GM12892 (cell line): Measurements from ENCODE around the gene SULT1A2.
"Not testable (repeated sequence)": the region's sequence is repeated elsewhere in the genome, so short reads cannot be mapped to it uniquely, and the experiment has no call there.

Experiments
- DNase-seq: peaks from one replicate; pipeline ENCODE4 v3.0.0; 2011; ENCODE audit not compliant: insufficient read length
- FAIRE-seq: peaks from 2 replicates; lab custom pipeline; 2011; peaks lifted over from hg19 to GRCh38; lab: Jason Lieb, UNC
- POLR2A ChIP-seq: IDR thresholded peaks from 2 replicates; pipeline ENCODE4 v1.6.1; 2011; ENCODE audit warnings: low read depth, low read length, control low read depth
- POLR2AphosphoS5 ChIP-seq: IDR thresholded peaks from 2 replicates; pipeline ENCODE4 v1.6.1; 2011; ENCODE audit warnings: low read depth, low read length, control low read depth
- TAF1 ChIP-seq: IDR thresholded peaks from 2 replicates; pipeline ENCODE4 v1.6.1; 2011; ENCODE audit warnings: low read depth, mild to moderate bottlenecking, control low read depth, low read length, borderline replicate concordance

The SULT1A2 gene

GRCh38 chr16:28572696-28573510, 23.9 kb downstream of the SULT1A2 start:
- no peak for TF ChIP-seq POLR2A
- no peak for TF ChIP-seq TAF1
- TF ChIP-seq POLR2AphosphoS5 = no peak
- no peak for FAIRE-seq
- no peak for DNase-seq

GRCh38 chr16:28569968-28570752, 26.7 kb downstream of the SULT1A2 start:
- DNase-seq (no peak), FAIRE-seq (no peak)
- no peak for TF ChIP-seq TAF1

GRCh38 chr16:28569021-28569420, 27.8 kb downstream of the SULT1A2 start:
- FAIRE-seq = no peak
- TF ChIP-seq POLR2AphosphoS5 = no peak
- no peak for TF ChIP-seq POLR2A
- no peak for TF ChIP-seq TAF1
- DNase-seq = no peak

GRCh38 chr16:28567292-28567691, 29.6 kb downstream of the SULT1A2 start:
- DNase-seq (no peak), FAIRE-seq (no peak)
- no peak for TF ChIP-seq POLR2A
- TF ChIP-seq POLR2AphosphoS5 = no peak
- no peak for TF ChIP-seq TAF1

GRCh38 chr16:28566233-28566925, 30.5 kb downstream of the SULT1A2 start:
- FAIRE-seq, DNase-seq: not testable (repeated sequence)

GRCh38 chr16:28563218-28563617, 33.6 kb downstream of the SULT1A2 start:
- TF ChIP-seq POLR2AphosphoS5 (no peak), TAF1 (no peak), POLR2A (no peak)
- DNase-seq (no peak), FAIRE-seq (no peak)

GRCh38 chr16:28562199-28562598, 34.7 kb downstream of the SULT1A2 start:
- TF ChIP-seq POLR2AphosphoS5 (no peak), TAF1 (no peak), POLR2A (no peak)
- DNase-seq = no peak
- FAIRE-seq = no peak

- TF ChIP-seq POLR2A (no peak), TAF1 (no peak), POLR2AphosphoS5 (no peak)
- FAIRE-seq (no peak), DNase-seq (no peak)
Observed at GRCh38 chr16:28561557-28562187, 35.2 kb downstream of the SULT1A2 start.

- no peak for DNase-seq
- TF ChIP-seq POLR2AphosphoS5 = no peak
- no peak for TF ChIP-seq POLR2A
- no peak for TF ChIP-seq TAF1
- no peak for FAIRE-seq
Observed at GRCh38 chr16:28558456-28558855, 38.4 kb downstream of the SULT1A2 start.

- FAIRE-seq = no peak
- TF ChIP-seq TAF1 (no peak), POLR2A (no peak), POLR2AphosphoS5 (no peak)
- DNase-seq = no peak
Observed at GRCh38 chr16:28556914-28557320, 39.9 kb downstream of the SULT1A2 start.

GRCh38 chr16:28555561-28555960, 41.3 kb downstream of the SULT1A2 start:
- DNase-seq (no peak), FAIRE-seq (peak; percentile 40)
- no peak for TF ChIP-seq TAF1
- no peak for TF ChIP-seq POLR2AphosphoS5
- TF ChIP-seq POLR2A = no peak
